ENCODE data around the gene RAB3GAP1.
"Not testable (repeated sequence)": the region's sequence is repeated elsewhere in the genome, so short reads cannot be mapped to it uniquely, and the experiment has no call there.

Gene RAB3GAP1

DNA sequence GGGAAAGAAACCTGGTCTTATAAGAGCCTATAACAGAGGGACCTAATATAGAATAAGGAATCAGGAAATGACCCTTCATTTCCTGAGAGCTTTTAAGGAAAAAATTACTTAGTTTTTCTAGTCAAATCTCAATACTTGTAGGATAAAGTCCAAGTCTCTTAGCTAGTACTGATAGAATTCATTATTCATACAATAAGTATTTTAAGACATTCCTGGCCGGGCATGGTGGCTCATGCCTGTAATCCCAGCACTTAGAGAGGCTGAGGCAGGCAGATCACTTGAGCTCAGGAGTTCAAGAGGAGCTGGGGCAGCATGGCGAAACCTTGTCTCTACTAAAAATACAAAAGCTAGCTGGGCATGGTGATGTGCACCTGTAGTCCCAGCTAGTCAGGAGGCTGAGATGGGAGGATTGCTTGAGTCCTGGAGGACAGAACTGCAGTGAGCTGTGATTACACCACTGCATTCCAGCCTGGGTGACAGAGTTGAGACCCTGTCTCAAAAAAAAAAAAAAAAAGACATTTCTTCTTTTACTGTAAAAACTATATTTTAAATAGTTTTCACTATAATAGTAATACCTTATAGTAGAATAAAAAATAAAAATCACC is 3.2 kb downstream of the RAB3GAP1 start:
- no peak for DNase-seq

GRCh38 chr2:135056790-135057189 is 4.7 kb downstream of the RAB3GAP1 start:
- no peak for DNase-seq

DNA sequence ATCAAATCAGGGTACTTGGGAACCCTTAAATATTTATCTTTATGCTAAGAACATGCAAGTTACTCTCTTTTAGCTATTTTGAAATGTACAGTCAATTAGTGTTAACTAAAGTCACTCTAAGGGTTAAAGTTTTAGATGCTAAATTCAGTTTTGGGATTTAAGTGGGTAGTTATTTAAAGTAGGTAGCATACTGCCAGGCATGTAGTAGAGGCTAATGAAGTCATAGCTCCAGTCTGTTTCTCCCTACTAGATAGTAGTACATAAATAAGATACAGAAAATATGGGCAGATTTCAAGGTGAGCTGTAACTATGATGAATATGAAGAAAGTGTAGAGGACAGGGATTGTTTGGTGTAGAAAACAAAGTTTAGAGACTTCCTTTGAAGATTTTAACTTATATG is 7.5 kb downstream of the RAB3GAP1 start:
- no peak for DNase-seq

DNA sequence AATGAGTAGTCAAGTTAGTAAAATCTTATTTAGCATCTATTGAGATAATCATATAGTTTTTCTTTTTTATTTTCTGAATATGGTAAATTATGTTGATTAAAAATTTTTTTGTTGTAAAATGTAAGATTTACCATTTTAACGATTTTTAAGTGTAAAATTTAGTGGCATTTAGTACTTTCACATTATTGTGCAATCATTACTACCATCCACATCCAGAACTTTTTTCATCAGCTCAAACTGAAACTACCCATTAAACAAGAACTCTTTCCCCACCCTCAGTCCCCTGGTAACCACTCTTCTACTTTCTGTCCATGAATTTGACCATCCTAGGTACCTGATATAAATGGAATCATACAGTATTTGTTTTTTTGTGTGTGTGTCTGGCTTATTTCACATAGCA is 11.1 kb downstream of the RAB3GAP1 start:
- DNase-seq, result no peak

GRCh38 chr2:135064149-135064548 is 12.1 kb downstream of the RAB3GAP1 start:
- no peak for DNase-seq

GRCh38 chr2:135066710-135067109 is 14.6 kb downstream of the RAB3GAP1 start:
- DNase-seq, result no peak

DNA sequence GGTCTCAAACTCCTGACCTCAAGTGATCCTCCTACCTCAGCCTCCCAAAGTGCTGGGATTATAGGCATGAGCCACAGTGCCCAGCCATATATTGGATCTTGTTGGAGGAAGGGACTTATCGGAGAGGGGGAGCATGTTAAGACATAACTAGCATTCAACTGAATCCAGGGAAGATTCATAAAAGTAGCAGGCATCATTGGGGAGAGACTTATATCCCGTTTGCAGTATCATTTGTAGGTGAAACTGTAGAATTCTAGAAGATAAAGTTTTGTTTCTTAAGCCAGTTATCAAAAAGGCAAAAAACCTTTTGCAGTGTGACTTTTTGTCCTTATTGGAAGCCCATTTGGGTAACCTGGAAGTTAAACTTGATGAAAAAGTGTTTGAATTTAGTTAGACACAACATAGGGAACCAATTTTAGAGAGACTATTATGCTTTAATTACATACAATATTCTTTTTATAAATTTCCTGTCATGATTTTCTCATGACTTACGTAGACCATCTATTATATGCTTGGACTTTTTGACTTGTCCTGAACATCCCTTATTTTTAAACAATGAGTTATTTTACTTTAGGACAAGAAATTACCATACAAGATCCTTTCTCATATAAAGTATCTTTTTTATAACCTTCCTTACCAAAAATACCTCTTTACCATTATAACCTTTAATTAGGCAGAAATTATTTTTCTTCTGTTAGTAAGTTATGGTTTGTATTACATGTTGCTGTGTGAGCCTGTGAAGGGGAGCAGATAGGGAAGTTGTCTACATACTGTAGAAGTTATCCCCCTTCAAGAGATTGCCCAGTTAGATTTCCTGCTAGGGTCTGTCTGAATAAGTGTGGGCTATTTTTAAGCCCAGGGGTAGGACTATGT is 20.3 kb downstream of the RAB3GAP1 start:
- DNase-seq, result peak; percentile 34

- DNase-seq, result no peak
Measured at GRCh38 chr2:135074216-135074615, 22.1 kb downstream of the RAB3GAP1 start.

GRCh38 chr2:135076556-135076955 is 24.5 kb downstream of the RAB3GAP1 start:
- no peak for DNase-seq

- no peak for DNase-seq
Measured at GRCh38 chr2:135078417-135078816, 26.3 kb downstream of the RAB3GAP1 start.

GRCh38 chr2:135086222-135086621 is 34.1 kb downstream of the RAB3GAP1 start:
- no peak for DNase-seq

DNA sequence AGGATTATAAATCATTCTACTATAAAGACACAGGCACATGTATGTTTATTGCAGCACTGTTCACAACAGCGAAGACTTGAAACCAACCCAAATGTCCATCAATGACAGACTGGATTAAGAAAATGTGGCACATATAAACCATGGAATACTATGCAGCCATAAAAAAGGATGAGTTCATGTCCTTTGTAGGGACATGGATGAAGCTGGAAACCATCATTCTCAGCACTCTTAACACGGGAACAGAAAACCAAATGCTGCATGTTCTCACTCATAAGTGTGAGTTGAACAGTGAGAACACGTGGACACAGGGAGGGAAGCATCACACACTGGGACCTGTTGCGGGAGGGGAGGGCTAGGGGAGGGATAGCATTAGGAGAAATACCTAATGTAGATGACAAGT is 37.5 kb downstream of the RAB3GAP1 start:
- DNase-seq, result not testable (repeated sequence)

GRCh38 chr2:135091681-135092080 is 39.6 kb downstream of the RAB3GAP1 start:
- DNase-seq, result no peak

GRCh38 chr2:135093193-135093592 is 41.1 kb downstream of the RAB3GAP1 start:
- DNase-seq, result no peak

GRCh38 chr2:135093670-135094330 is 41.7 kb downstream of the RAB3GAP1 start:
- peak; percentile 95 for DNase-seq

- DNase-seq, result peak; percentile 79
Measured at GRCh38 chr2:135094508-135094907, 42.4 kb downstream of the RAB3GAP1 start.

DNA sequence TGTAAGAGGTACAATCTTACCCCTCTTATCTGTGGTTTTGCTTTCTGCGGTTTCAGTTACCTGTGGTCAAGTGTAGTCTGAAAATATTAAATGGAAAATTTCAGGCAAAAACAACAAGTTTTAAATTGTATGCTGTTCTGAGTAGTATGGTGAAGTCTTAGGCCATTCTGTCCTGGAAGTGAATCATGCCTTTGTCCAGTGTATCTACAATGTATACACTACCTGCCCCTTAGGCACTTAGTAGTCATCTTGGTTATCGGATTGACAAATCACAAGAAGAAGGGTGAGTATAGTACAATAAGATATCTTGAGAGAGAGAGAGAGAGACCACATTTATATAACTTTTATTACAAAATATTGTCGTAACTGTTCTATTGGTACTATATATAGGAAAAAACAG is 43.5 kb downstream of the RAB3GAP1 start:
- no peak for DNase-seq

- DNase-seq, result no peak
Measured at GRCh38 chr2:135096665-135097446, 44.8 kb downstream of the RAB3GAP1 start.

- DNase-seq, result no peak
Measured at GRCh38 chr2:135097532-135098231, 45.6 kb downstream of the RAB3GAP1 start.

DNA sequence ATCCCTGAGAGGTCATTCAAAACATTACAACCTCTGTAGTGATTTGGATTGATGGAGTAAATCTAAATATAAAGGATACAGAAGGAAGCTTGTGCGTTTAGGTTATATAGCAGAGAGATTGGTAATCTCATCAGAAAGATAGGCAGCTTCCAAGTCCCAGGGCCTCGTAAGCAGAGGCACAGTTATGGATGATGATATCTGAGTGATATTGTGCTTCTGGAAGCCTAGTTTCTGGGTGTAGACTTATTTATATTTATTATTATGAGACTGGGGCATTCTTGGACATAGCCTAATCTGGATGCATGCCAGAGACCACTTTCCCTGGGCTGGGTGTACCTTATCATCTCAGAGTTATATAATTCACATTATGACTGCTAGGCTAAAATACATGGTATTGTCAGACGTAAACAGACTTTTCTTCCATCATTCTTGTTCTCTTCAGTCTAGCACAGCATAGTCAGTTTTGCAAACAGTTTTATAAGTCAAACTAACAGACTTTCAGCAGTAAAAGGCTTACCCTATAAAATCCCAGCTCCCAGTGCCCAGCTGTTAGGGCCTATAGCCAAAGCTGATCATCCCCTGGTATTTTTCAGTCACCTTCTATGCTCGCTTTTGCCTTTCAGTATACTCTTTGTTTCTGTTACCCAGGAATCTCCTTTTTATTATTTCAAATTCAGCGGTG is 47.9 kb downstream of the RAB3GAP1 start:
- DNase-seq, result peak; percentile 88

- no peak for DNase-seq
Measured at GRCh38 chr2:135103843-135104242, 51.8 kb downstream of the RAB3GAP1 start.

Data from NCI-H82 (cell line).